HEK293 (cell line): Measurements from ENCODE around the gene DHPS.
A peak's percentile ranks its signal among the peaks of the same experiment; 100 is the strongest.

Source experiments
- KLF10 ChIP-seq: fragments of 450-650 bp; IDR thresholded peaks from 2 replicates; pipeline ENCODE4 v1.5.1; 2018; ENCODE audit warnings: missing biosample characterization, mild to moderate bottlenecking, missing genetic modification characterization
- KLF16 ChIP-seq: fragments of 450-650 bp; formaldehyde crosslinking; IDR thresholded peaks from 2 replicates; pipeline ENCODE4 v1.5.1; 2017; ENCODE audit warnings: missing biosample characterization, missing genetic modification characterization
- KLF7 ChIP-seq: fragments of 450-650 bp; formaldehyde crosslinking; IDR thresholded peaks from 2 replicates; pipeline ENCODE4 v1.5.1; 2016; ENCODE audit warnings: missing biosample characterization, missing genetic modification characterization, borderline replicate concordance
- REPIN1 ChIP-seq: fragments of 450-650 bp; formaldehyde crosslinking; IDR thresholded peaks from 2 replicates; pipeline ENCODE4 v1.5.1; 2017; ENCODE audit warnings: missing biosample characterization, missing genetic modification characterization, low read depth
- ZBTB7A ChIP-seq: fragments of 450-650 bp; formaldehyde crosslinking; IDR thresholded peaks from 2 replicates; pipeline ENCODE4 v1.5.1; 2016; ENCODE audit warnings: low read depth, missing biosample characterization, missing genetic modification characterization
- ZNF202 ChIP-seq: fragments of 450-650 bp; formaldehyde crosslinking; IDR thresholded peaks from 2 replicates; pipeline ENCODE4 v1.5.1; 2016; ENCODE audit warnings: missing biosample characterization, missing genetic modification characterization, borderline replicate concordance
- ZNF24 ChIP-seq: fragments of 450-650 bp; formaldehyde crosslinking; IDR thresholded peaks from 2 replicates; pipeline ENCODE4 v1.5.1; 2016; ENCODE audit warnings: missing biosample characterization, missing genetic modification characterization
- ZNF571 ChIP-seq: fragments of 450-650 bp; formaldehyde crosslinking; IDR thresholded peaks from 2 replicates; pipeline ENCODE4 v1.5.0; 2017; ENCODE audit warnings: missing biosample characterization, missing genetic modification characterization
- ZNF777 ChIP-seq: fragments of 450-650 bp; formaldehyde crosslinking; IDR thresholded peaks from 2 replicates; pipeline ENCODE4 v1.5.1; 2017; ENCODE audit warnings: missing biosample characterization, missing genetic modification characterization, borderline replicate concordance
- ZNF830 ChIP-seq: fragments of 450-650 bp; IDR thresholded peaks from 2 replicates; pipeline ENCODE4 v1.5.0; 2018; ENCODE audit warnings: missing biosample characterization, missing genetic modification characterization, low read depth, mild to moderate bottlenecking, moderate library complexity
- TF ChIP-seq, protein P1 (sequence below): fragments of 450-650 bp; formaldehyde crosslinking; IDR thresholded peaks from 2 replicates; pipeline ENCODE4 v1.5.1; 2016; ENCODE audit warnings: missing biosample characterization, missing genetic modification characterization
- TF ChIP-seq, protein P2 (sequence below): fragments of 450-650 bp; formaldehyde crosslinking; IDR thresholded peaks from 2 replicates; pipeline ENCODE4 v1.5.1; 2016; ENCODE audit warnings: missing biosample characterization, missing genetic modification characterization
- TF ChIP-seq, protein P3 (sequence below): fragments of 450-650 bp; formaldehyde crosslinking; conservative IDR thresholded peaks from 2 replicates; pipeline ENCODE4 v1.5.1; 2016; ENCODE audit warnings: low read depth, missing biosample characterization, missing genetic modification characterization
- TF ChIP-seq, protein P4 (sequence below): fragments of 450-650 bp; formaldehyde crosslinking; IDR thresholded peaks from 2 replicates; pipeline ENCODE4 v1.5.1; 2016; ENCODE audit warnings: missing biosample characterization, missing genetic modification characterization

DNA sequence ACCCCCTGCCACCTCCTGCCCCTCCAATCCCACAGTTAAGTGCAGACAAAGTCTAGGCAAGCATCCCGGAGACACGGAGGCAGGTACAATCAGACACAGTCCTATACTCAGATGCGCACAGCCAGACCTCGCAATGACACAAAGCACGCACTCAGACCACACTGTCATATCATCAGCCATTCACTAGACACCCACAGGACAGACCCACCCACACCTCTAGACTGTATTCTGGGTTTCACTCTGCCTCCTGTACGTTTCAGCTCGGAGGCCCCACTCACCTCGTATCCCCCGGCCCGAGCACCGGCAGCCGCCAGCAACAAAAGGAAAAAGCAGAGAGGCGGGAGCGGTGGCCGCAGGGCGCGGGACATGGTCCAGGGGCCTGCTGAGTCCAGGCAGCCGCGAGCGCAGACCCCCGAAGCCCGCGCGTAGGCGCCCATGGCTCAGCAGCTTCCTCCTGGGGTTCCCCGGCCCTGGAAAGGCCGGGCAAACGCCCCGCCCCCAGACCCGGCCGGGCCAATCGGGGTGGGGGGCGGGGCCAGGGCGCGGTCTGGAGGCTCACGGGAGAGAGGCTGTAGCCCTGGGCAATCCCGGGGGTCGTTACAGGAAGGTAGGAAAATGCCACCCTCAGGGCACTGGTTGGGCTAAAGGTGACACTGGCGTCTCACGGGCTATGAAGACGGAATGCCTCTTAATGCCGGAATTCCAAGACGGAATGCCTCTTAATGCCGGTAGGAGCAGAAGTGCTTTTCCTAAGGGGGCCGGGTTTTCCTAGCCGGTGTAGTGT is 15.2 kb downstream of the DHPS start, which contains the start of the genes MAN2B1 and WDR83:
- peak; percentile 13; the same call in 1 of the 2 replicates for TF ChIP-seq KLF7 (tag by site-specific recombination)
- TF ChIP-seq REPIN1 (tag by site-specific recombination): no peak
- TF ChIP-seq, protein P1, sequence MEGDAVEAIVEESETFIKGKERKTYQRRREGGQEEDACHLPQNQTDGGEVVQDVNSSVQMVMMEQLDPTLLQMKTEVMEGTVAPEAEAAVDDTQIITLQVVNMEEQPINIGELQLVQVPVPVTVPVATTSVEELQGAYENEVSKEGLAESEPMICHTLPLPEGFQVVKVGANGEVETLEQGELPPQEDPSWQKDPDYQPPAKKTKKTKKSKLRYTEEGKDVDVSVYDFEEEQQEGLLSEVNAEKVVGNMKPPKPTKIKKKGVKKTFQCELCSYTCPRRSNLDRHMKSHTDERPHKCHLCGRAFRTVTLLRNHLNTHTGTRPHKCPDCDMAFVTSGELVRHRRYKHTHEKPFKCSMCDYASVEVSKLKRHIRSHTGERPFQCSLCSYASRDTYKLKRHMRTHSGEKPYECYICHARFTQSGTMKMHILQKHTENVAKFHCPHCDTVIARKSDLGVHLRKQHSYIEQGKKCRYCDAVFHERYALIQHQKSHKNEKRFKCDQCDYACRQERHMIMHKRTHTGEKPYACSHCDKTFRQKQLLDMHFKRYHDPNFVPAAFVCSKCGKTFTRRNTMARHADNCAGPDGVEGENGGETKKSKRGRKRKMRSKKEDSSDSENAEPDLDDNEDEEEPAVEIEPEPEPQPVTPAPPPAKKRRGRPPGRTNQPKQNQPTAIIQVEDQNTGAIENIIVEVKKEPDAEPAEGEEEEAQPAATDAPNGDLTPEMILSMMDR (tag by site-specific recombination): no peak
- no peak for TF ChIP-seq ZNF777 (tag by site-specific recombination)
- TF ChIP-seq, protein P2, sequence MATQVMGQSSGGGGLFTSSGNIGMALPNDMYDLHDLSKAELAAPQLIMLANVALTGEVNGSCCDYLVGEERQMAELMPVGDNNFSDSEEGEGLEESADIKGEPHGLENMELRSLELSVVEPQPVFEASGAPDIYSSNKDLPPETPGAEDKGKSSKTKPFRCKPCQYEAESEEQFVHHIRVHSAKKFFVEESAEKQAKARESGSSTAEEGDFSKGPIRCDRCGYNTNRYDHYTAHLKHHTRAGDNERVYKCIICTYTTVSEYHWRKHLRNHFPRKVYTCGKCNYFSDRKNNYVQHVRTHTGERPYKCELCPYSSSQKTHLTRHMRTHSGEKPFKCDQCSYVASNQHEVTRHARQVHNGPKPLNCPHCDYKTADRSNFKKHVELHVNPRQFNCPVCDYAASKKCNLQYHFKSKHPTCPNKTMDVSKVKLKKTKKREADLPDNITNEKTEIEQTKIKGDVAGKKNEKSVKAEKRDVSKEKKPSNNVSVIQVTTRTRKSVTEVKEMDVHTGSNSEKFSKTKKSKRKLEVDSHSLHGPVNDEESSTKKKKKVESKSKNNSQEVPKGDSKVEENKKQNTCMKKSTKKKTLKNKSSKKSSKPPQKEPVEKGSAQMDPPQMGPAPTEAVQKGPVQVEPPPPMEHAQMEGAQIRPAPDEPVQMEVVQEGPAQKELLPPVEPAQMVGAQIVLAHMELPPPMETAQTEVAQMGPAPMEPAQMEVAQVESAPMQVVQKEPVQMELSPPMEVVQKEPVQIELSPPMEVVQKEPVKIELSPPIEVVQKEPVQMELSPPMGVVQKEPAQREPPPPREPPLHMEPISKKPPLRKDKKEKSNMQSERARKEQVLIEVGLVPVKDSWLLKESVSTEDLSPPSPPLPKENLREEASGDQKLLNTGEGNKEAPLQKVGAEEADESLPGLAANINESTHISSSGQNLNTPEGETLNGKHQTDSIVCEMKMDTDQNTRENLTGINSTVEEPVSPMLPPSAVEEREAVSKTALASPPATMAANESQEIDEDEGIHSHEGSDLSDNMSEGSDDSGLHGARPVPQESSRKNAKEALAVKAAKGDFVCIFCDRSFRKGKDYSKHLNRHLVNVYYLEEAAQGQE (tag by site-specific recombination): no peak
- TF ChIP-seq KLF10 (tag by site-specific recombination): peak; percentile 94
- TF ChIP-seq ZNF202 (tag by site-specific recombination): no peak
- TF ChIP-seq ZNF830 (tag by site-specific recombination): no peak
- TF ChIP-seq KLF16 (tag by site-specific recombination): no peak
- TF ChIP-seq ZBTB7A (tag by site-specific recombination): peak; percentile 53; the same call in 1 of the 2 replicates
- TF ChIP-seq ZNF571 (tag by site-specific recombination): no peak
- TF ChIP-seq, protein P3, sequence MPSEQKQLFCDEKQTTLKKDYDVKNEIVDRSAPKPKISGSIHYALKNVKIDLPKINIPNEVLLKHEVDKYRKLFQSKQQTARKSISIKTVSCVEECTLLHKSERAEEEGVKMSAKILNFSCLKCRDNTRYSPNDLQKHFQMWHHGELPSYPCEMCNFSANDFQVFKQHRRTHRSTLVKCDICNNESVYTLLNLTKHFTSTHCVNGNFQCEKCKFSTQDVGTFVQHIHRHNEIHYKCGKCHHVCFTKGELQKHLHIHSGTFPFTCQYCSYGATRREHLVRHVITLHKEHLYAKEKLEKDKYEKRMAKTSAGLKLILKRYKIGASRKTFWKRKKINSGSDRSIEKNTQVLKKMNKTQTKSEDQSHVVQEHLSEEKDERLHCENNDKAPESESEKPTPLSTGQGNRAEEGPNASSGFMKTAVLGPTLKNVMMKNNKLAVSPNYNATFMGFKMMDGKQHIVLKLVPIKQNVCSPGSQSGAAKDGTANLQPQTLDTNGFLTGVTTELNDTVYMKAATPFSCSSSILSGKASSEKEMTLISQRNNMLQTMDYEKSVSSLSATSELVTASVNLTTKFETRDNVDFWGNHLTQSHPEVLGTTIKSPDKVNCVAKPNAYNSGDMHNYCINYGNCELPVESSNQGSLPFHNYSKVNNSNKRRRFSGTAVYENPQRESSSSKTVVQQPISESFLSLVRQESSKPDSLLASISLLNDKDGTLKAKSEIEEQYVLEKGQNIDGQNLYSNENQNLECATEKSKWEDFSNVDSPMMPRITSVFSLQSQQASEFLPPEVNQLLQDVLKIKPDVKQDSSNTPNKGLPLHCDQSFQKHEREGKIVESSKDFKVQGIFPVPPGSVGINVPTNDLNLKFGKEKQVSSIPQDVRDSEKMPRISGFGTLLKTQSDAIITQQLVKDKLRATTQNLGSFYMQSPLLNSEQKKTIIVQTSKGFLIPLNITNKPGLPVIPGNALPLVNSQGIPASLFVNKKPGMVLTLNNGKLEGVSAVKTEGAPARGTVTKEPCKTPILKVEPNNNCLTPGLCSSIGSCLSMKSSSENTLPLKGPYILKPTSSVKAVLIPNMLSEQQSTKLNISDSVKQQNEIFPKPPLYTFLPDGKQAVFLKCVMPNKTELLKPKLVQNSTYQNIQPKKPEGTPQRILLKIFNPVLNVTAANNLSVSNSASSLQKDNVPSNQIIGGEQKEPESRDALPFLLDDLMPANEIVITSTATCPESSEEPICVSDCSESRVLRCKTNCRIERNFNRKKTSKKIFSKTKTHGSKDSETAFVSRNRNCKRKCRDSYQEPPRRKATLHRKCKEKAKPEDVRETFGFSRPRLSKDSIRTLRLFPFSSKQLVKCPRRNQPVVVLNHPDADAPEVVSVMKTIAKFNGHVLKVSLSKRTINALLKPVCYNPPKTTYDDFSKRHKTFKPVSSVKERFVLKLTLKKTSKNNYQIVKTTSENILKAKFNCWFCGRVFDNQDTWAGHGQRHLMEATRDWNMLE (tag by site-specific recombination): no peak
- TF ChIP-seq, protein P4, sequence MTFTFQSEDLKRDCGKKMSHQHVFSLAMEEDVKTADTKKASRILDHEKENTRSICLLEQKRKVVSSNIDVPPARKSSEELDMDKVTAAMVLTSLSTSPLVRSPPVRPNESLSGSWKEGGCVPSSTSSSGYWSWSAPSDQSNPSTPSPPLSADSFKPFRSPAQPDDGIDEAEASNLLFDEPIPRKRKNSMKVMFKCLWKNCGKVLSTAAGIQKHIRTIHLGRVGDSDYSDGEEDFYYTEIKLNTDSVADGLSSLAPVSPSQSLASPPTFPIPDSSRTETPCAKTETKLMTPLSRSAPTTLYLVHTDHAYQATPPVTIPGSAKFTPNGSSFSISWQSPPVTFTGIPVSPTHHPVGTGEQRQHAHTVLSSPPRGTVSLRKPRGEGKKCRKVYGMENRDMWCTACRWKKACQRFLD: no peak
- no peak for TF ChIP-seq ZNF24 (tag by site-specific recombination)
